Lower leg skin (tissue), 3 donors: ENCODE measurements around the gene RALGPS2.

ENCODE experiments used
- POLR2A ChIP-seq, 2 donors: fragments of 450-650 bp; IDR thresholded peaks; one replicate each; pipeline ENCODE4 v1.6.1; 2016 to 2017; ENCODE audit warnings: antibody characterized with exemption in 2 of 2, mild to moderate bottlenecking in 1 of 2, moderate library complexity in 1 of 2
- TF ChIP-seq, protein P1 (sequence below), 3 donors: fragments of 450-650 bp; IDR thresholded peaks; one replicate each; pipeline ENCODE4 v1.5.1; 2016; ENCODE audit warnings: antibody characterized with exemption in 3 of 3, mild to moderate bottlenecking in 3 of 3, moderate library complexity in 2 of 3

DNA sequence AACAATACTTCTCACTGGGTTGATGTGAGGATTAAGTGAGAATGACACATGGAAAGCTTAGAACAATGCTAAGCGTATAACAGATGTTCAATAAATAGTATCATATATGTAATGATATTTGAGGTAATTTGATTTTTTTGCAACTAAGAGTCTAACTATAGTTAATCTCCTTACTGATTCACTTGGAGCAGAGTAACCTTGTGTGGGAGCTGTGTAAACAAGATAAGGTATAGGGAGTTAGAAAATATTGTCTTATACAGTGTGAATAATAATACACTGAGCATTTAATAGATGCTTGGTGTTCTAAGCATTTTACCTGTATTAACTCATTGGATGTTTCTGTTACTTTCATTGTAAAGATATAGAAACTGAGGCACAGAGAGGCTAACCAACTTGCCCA lies 15.9 kb downstream of the RALGPS2 start:
- TF ChIP-seq, protein P1, sequence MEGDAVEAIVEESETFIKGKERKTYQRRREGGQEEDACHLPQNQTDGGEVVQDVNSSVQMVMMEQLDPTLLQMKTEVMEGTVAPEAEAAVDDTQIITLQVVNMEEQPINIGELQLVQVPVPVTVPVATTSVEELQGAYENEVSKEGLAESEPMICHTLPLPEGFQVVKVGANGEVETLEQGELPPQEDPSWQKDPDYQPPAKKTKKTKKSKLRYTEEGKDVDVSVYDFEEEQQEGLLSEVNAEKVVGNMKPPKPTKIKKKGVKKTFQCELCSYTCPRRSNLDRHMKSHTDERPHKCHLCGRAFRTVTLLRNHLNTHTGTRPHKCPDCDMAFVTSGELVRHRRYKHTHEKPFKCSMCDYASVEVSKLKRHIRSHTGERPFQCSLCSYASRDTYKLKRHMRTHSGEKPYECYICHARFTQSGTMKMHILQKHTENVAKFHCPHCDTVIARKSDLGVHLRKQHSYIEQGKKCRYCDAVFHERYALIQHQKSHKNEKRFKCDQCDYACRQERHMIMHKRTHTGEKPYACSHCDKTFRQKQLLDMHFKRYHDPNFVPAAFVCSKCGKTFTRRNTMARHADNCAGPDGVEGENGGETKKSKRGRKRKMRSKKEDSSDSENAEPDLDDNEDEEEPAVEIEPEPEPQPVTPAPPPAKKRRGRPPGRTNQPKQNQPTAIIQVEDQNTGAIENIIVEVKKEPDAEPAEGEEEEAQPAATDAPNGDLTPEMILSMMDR (IDR thresholded peaks at IDR 0.05), result no peak
- TF ChIP-seq POLR2A (IDR thresholded peaks at IDR 0.05), result no peak
